ENCODE results near the gene BCO1.

DNA sequence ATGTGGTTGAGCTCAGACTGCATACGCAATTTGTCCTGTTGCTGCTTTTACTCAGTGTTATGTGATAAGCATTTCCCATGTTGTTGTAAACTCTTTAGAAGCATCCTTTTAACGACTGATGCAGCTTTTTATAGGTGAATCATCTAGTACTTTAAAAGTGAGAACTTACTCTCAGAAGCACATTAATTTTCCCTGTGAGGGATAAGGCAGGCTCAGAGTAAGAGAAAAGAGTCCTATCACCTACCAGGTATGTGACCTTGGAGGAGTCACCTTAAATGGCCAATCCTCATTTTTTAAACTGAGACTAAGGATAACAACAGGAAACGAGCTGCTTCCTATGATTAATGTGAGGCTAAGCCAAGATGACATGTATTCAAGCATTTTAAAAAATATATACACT is 41.9 kb downstream of the BCO1 start:
- TF ChIP-seq ZNF707 (tag by site-specific recombination; IDR thresholded peaks at IDR 0.05): no peak
- TF ChIP-seq, protein P1, sequence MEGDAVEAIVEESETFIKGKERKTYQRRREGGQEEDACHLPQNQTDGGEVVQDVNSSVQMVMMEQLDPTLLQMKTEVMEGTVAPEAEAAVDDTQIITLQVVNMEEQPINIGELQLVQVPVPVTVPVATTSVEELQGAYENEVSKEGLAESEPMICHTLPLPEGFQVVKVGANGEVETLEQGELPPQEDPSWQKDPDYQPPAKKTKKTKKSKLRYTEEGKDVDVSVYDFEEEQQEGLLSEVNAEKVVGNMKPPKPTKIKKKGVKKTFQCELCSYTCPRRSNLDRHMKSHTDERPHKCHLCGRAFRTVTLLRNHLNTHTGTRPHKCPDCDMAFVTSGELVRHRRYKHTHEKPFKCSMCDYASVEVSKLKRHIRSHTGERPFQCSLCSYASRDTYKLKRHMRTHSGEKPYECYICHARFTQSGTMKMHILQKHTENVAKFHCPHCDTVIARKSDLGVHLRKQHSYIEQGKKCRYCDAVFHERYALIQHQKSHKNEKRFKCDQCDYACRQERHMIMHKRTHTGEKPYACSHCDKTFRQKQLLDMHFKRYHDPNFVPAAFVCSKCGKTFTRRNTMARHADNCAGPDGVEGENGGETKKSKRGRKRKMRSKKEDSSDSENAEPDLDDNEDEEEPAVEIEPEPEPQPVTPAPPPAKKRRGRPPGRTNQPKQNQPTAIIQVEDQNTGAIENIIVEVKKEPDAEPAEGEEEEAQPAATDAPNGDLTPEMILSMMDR (tag by site-specific recombination; IDR thresholded peaks at IDR 0.05): no peak
- no peak for TF ChIP-seq ZNF792 (tag by site-specific recombination; IDR thresholded peaks at IDR 0.05)

Data from HEK293 (cell line).